ENCODE measurements around the gene SOX30.

SOX30 gene

DNA sequence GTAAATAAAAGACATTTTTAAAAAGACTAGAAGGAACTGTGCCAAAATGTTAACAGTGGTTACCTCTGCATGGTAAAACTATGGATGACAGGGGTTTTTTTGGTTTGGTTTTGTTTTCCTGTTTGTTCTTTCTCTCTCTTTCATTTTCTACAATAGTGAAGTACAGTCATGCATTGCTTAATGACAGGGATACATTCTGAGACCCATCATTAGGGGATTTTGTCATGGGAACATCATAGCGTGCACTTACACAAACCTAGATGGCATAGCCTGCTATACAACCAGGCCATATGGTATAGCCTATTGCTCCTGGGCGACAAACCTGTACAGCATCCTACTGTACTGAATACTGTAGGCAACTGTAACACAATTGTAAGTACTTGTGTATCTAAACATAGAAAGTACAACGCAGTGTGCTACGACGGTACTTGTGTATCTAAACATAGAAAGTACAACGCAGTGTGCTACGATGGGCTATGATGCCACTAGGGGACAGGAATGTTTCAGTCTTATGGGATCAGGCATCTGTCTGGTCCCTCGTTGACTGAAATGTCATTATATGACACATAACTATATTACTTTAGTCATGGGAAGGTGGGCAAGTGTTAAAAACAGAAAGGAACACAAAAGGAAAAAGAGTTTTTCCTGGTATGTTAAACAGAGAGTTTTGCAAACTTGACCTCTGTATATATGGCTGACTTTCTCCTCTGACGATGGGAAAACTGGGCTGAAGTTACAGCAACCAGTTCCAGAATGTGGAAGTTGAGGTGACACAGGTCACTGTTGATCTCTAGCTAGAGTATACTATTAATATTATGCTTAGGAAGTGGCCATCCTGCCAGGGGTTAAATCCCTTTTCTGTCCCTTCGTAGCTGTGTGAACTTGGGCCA, 69.3 kb downstream of the SOX30 start:
- TF ChIP-seq, protein P1, sequence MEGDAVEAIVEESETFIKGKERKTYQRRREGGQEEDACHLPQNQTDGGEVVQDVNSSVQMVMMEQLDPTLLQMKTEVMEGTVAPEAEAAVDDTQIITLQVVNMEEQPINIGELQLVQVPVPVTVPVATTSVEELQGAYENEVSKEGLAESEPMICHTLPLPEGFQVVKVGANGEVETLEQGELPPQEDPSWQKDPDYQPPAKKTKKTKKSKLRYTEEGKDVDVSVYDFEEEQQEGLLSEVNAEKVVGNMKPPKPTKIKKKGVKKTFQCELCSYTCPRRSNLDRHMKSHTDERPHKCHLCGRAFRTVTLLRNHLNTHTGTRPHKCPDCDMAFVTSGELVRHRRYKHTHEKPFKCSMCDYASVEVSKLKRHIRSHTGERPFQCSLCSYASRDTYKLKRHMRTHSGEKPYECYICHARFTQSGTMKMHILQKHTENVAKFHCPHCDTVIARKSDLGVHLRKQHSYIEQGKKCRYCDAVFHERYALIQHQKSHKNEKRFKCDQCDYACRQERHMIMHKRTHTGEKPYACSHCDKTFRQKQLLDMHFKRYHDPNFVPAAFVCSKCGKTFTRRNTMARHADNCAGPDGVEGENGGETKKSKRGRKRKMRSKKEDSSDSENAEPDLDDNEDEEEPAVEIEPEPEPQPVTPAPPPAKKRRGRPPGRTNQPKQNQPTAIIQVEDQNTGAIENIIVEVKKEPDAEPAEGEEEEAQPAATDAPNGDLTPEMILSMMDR (IDR thresholded peaks at IDR 0.05; ENCODE audit: borderline replicate concordance, insufficient read depth, low read depth, low read length) = no peak
- H3K4me3 ChIP-seq (ENCODE audit: low read depth, low read length) = no peak overlapping the region

GRCh38 chr5:157581901-157582300, 70.3 kb downstream of the SOX30 start:
- H3K4me3 ChIP-seq (ENCODE audit: low read depth, low read length) = no peak overlapping the region
- TF ChIP-seq, protein P1 (IDR thresholded peaks at IDR 0.05; ENCODE audit: borderline replicate concordance, insufficient read depth, low read depth, low read length) = no peak

GRCh38 chr5:157578079-157578780, 74.0 kb downstream of the SOX30 start:
- H3K4me3 ChIP-seq (ENCODE audit: low read depth, low read length) = no peak overlapping the region
- TF ChIP-seq, protein P1 (IDR thresholded peaks at IDR 0.05; ENCODE audit: borderline replicate concordance, insufficient read depth, low read depth, low read length) = no peak

GRCh38 chr5:157576678-157577077, 75.6 kb downstream of the SOX30 start:
- H3K4me3 ChIP-seq (ENCODE audit: low read depth, low read length) = no peak overlapping the region
- TF ChIP-seq, protein P1 (IDR thresholded peaks at IDR 0.05; ENCODE audit: borderline replicate concordance, insufficient read depth, low read depth, low read length) = no peak

All from GM12875 (cell line).